SK-N-SH treated with all-trans-retinoic acid at 6 μM for 48 hours (cell line): ENCODE results near the gene C11orf52.

Experiments used
- TCF4 ChIP-seq: fragments of 250-450 bp; sonication (Bioruptor Pico); IDR thresholded peaks from 2 replicates; pipeline ENCODE4 v1.8.0; 2021; ENCODE audit warnings: mild to moderate bottlenecking, moderate library complexity, borderline replicate concordance
- ZNF70 ChIP-seq: fragments of 450-650 bp; formaldehyde crosslinking; IDR thresholded peaks from 2 replicates; pipeline ENCODE4 v1.5.0; 2020; ENCODE audit warnings: mild to moderate bottlenecking, moderate library complexity
- TF ChIP-seq, protein P1 (sequence below): fragments of 250-450 bp; sonication (Bioruptor Pico); IDR thresholded peaks from 2 replicates; pipeline ENCODE4 v1.5.1; 2020; ENCODE audit warnings: low read depth, mild to moderate bottlenecking, moderate library complexity
- TF ChIP-seq, protein P2 (sequence below): fragments of 250-450 bp; sonication (Bioruptor Pico); IDR thresholded peaks from 2 replicates; pipeline ENCODE4 v1.8.0; 2021; ENCODE audit warnings: low read depth, mild to moderate bottlenecking, moderate library complexity, borderline replicate concordance

DNA sequence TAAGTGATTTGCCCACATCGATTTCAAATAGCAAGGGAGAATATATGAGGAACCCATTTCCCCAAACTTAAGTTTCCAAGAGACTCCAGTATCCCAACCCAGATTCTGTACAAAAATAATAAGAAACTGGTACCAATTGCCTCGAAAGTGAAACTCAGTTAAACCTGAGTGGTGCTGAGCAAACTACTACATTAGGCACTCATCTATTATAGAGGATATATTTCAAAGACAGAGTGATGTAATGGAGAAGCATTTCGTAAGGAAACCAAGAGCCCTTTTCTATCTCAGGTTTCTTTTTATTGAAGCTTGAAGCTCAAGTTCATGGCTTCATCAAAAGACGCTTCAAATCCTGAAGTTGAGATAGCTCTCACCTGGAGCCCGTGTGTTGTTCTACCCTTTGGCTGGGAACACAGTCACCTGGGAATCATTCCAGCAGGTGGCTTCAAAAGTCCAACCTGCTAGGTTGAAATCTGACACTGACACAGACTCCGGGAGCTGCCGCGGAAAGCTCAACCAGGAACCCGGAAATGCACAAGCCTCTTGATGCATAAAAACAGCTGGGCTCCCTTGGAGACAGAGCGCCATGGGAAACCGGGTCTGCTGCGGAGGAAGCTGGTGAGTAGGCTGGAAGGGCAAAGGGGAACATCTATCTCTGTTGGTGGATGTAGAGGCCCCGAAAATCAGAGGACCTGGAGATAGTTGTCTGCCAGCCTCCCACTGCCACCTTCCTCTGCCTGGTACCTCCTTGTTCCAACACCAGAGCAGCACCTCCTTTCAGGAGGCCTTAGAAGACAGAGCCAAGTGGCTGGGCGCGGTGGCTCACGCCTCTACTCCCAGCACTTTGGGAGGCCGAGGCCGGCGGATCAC lies at the start of gene C11orf52:
- TF ChIP-seq, protein P1, sequence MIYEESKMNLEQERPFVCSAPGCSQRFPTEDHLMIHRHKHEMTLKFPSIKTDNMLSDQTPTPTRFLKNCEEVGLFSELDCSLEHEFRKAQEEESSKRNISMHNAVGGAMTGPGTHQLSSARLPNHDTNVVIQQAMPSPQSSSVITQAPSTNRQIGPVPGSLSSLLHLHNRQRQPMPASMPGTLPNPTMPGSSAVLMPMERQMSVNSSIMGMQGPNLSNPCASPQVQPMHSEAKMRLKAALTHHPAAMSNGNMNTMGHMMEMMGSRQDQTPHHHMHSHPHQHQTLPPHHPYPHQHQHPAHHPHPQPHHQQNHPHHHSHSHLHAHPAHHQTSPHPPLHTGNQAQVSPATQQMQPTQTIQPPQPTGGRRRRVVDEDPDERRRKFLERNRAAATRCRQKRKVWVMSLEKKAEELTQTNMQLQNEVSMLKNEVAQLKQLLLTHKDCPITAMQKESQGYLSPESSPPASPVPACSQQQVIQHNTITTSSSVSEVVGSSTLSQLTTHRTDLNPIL: no peak
- TF ChIP-seq TCF4 (no peak), ZNF70 (no peak)
- TF ChIP-seq, protein P2, sequence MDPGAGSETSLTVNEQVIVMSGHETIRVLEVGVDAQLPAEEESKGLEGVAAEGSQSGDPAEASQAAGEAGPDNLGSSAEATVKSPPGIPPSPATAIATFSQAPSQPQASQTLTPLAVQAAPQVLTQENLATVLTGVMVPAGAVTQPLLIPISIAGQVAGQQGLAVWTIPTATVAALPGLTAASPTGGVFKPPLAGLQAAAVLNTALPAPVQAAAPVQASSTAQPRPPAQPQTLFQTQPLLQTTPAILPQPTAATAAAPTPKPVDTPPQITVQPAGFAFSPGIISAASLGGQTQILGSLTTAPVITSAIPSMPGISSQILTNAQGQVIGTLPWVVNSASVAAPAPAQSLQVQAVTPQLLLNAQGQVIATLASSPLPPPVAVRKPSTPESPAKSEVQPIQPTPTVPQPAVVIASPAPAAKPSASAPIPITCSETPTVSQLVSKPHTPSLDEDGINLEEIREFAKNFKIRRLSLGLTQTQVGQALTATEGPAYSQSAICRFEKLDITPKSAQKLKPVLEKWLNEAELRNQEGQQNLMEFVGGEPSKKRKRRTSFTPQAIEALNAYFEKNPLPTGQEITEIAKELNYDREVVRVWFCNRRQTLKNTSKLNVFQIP (CRISPR knock-in tag): no peak
